Measurements from ENCODE around the gene FGFR3.
A peak's percentile ranks its signal among the peaks of the same experiment; 100 is the strongest.

FGFR3 gene

DNA sequence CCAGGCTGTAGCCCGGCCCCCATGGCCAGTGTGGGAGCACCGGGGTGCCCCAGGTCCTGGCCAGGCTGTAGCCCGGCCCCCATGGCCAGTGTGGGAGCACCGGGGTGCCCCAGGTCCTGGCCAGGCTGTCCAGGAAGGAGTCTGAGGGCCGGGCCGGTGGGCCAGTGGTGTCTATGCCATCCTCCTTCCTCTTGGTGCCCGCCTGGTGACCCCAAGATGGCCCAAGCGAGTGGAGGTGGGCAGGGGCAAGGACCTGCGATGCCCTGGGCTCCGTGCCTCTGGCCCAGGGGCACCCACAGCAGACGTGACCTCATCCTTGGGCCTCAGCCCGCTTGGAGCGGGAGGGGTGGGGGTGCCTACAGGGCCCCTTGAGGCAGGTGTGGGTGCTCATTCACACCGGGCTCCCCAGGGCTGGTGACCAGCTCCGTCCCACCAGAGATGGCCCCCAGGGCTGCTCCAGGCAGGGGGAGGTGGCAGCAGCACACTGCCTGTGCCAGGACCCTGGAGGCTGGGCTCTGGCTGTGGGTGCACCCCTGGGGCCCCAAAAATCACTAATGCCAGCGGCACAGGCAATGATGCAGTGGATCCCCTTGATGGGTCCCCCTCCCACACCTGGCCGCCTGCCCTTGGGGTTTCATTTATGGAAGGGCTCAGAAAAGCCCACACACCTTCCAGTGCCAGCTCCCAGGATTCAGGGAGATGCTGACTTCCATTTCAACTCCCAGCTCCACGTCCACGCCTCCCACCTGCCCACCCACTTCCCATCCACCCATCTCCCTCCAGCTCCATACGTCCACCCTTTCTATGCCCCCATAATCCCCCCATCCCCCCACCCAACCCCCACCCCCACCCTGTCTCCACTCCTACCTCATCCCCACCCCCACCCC is 36.0 kb upstream of the FGFR3 start:
- no peak for DNase-seq (ENCODE audit: low read depth, low spot score)

DNA sequence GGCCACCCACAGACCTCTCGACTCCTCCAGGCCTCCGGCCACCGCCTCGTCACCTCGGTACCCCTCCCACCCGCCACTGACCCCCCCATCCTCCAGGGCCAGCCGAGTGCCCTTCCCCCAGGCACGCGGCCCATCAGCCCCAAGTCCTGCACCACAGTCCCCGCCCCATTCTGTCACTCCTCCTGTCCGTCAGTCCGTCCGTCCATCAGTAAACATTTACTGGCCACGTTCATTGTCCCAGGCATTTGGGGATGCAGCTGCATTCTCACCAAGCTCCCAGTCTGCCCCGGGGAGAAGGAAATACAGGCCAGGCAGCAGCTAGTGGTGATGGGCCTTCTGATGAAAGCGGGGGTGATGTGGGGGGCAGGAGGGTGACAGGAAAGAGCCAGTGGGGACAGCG is 35.3 kb upstream of the FGFR3 start:
- DNase-seq (ENCODE audit: low read depth, low spot score), result no peak

DNA sequence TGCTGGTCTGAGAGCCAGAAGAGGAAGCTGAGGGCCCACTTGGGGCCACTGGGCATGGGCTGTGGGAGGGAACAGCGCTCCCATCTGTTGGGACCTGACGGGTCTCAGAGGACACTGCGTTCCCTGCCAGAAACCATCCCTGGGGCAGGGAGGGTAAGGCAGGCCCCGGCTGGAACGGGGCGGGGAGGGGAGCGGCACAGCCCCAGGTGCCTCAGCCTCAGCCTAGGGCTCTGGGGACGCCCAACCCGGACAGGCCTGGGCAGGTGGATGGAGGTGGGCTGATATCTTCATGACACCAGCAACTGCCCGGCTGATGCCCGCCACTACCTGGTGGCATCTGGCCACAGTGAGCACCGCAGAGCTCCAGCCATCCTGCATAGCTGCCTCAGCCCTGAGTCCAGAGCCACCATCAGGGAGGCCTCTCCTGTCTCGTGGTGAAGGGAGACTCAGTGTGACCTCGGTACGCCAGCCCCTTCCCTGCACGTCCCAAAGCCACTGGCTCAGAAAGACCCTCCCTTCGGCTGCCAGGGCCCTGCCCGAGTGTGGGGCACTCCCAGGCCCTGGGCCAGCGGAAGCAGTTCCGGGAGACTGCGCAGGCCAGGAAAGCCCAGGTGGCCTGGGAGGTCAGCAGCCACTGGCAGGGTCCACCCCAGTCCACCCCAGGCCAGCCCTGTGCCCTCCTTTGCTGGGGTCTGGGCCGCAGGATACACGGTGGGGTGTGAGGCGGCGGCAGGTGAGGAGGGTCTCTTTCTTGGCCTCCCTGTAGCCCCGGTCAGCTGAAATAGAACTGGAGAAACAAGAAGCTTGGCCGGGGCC is 34.6 kb upstream of the FGFR3 start:
- no peak for DNase-seq (ENCODE audit: low read depth, low spot score)

DNA sequence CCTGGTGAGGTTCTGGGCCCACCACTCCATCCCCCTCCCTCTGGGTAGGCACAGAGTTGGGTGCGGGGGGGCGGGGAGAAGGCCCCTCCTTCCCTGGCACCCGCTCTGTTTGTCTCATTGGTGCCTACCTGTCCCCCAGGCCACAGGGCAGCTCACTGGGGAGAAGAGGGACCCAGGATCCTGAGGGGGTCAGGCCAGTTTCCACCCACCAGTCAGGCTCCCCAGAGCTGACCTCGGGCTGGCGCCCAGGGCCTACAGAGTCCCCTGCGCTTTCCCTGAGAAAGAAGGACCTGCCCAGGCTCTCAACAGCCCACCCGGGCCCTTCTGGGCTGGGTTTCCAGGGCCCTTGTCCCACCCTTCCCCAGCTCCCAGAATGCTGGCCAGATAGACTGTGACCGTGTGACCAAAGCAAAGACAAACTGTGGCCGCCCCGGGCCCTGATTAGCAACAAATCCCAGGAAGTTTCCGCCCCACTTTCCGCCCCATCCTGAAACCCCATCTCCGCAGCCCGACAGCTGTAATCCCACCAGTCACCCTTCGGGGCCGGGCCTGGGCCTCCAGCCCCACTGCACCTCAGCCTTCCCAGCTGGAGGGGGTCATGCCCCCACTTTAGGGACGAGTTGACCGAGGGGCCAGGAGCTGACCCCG is 33.8 kb upstream of the FGFR3 start:
- DNase-seq (ENCODE audit: low read depth, low spot score), result no peak

DNA sequence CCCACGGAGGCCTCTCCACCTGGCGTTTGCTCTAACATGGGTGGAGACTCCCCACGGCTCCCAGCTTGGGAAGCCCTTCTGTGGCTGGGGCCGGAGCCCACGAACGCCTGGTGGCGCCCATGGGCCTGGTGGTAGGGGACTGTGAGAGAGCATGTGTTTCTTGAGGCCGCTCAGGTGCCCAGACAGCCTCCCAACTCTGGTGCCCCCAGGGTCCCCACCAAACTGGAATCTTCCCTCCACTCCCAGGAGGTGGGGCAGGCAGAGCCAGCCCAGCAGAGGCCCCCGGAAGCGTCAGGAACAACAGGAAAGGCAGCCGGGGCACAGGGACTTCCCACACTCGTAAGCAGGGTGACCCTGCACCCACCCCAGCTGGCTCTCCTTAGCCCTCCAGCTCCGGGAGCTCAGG is 33.3 kb upstream of the FGFR3 start:
- DNase-seq (ENCODE audit: low read depth, low spot score), result no peak

DNA sequence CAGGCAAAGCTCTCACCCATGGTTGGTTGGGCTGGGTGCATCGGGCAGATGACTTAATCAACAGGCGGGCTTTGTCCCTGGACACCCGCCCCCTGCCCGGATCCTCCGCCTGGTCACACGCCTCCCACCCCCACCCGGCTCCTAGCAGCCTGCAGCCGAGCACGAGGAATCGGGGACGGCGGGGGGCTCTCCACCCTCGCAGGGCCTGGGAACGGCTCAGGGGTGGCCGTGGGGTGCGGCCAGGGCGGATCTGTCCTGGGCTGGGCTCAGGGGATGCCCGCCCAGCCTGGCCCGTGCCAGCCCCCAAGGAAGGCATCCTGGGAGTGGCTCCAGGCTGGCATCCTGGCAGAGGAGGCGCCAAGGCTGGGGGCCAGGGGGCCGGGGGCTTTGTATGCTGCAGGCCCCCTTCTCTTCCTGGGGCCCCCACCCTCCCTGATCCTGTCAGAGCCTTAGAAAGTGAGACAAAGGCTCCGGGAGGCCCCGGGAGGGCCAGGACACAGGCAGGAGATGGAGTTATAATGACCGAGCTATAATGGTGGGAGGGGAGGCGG is 32.5 kb upstream of the FGFR3 start:
- no peak for DNase-seq (ENCODE audit: low read depth, low spot score)

DNA sequence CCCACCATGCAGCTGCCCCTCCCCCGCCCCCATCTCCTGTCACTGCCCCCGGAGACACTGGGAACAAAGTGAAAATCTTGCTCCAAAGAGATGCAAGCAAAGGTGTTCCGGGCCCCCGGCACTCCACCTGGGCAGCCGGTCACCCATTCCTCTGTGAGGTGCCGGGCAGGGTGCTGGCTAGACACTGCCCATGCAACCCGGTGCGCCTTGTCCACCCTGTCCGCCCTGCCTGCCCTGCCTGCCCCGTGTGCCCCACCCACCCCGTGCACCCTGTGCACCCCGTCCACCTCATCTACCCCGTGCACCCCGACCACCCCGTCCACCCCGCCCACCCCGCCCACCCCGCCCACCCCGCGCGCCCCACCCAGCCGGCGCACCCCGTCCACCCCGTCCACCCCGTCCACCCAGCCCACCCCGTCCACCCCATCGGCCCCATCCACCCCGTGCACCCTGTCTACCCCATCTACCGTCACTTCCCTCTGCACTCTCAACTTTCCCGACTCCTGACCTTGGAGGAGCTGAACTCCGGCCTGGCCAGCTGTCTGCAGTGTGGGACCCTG is 31.9 kb upstream of the FGFR3 start:
- no peak for DNase-seq (ENCODE audit: low read depth, low spot score)

DNA sequence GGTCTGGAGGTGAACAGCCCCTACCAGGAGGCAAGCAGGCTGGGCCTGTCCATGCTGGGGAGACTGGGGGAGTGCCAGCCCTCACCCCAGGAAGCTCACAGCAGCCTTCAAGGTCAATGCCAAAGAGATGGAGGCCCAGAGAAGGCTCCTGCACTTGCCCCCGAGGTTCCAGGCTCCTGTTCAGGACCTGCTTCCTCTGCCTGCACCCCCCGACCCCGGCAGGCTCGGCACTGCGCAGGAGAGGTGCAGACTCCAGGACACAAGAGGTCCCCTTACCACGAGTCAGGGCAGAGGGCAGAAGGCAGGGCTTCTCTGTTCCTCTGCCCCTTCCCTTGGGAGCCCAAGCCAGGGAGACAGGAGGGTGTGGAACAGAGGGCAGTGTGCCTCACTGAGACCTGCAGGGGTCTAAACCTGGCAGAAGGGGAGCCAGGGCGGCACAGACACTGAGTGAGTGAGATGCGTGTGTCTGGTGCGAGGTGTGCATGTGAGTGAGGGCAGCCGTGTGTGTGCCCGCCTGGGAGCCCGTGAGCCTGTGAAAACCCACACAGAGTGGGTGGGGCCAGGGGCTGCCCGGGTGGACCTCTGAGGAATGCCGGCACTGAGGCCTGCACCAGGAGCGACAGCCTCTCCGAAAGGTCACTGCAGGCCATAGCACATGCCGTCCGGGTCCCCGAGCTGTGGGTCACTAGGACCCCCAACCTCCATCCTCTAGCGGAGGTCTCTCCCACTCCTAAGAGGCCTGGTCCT is 30.7 kb upstream of the FGFR3 start:
- DNase-seq (ENCODE audit: low read depth, low spot score), result no peak

DNA sequence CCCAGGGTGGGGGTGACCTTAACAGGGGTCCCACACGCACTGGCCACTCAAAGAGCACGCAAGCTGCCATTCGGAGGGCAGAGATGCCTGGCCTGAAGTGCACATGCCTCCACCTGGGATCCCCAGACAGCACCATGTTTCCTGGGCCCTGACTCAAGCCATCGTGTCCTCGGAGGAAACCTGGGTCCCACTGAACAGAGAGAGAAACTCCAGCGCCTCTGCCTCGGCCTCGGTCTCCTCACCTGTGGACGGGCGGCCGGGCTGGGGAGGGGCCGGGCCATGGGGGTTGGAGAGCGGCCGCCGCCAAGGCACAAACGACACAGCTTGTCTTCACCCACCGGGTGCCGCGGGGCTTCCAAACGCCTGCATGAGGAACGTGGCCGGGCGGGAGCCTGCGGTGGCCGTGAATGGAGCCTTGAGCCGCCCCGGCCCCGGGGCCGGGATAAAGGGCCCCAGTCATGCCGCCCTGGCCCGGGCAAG is 30.0 kb upstream of the FGFR3 start:
- DNase-seq (ENCODE audit: low read depth, low spot score), result no peak

DNA sequence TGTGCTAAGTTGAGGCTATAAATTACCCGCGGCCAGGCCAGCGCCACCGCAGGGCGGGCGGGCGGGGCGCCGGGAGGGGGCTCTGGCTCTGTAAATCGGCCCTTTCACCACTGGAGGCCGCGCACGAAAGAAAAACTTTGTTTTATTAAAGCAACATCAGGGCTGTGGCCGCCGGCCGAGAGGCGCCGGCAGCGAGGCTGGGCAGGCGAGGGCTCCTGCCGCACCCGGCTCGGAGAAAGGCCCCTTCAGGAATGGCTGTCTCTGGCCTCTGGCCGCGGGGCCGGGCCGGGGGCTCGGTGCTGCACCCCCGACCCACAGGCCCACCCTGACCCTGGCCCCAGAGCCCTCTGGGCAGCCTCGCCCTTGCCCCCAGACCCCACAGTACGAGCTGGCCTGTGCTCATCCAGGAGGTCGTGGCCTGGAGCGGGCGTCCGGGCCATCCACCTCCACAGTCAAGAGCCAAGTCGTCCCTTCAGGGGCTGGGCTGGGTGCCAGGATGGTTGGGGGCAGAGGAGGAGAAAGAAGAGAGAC is 29.5 kb upstream of the FGFR3 start:
- peak; percentile 17 for DNase-seq (ENCODE audit: low read depth, low spot score)

DNA sequence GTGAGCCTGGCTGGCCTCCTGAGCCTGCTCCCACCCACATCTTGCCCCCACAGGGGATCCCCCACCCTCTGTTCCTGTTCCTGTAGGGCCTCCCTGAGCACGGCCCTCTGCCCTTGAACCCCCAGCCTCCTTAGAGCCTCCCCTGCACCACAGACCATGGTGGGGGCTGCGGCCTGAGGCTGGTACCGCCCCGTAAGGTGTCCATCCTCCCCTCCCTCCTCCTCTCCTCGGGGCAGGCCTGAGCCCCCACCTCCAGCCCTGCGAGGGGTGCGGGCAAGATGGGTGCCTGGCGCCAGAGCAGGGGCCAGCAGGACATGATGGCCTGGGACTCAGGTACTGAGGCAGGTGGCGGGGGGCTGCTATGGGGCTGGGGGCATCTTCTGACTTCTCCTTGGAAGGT is 28.4 kb upstream of the FGFR3 start:
- DNase-seq (ENCODE audit: low read depth, low spot score), result no peak

DNA sequence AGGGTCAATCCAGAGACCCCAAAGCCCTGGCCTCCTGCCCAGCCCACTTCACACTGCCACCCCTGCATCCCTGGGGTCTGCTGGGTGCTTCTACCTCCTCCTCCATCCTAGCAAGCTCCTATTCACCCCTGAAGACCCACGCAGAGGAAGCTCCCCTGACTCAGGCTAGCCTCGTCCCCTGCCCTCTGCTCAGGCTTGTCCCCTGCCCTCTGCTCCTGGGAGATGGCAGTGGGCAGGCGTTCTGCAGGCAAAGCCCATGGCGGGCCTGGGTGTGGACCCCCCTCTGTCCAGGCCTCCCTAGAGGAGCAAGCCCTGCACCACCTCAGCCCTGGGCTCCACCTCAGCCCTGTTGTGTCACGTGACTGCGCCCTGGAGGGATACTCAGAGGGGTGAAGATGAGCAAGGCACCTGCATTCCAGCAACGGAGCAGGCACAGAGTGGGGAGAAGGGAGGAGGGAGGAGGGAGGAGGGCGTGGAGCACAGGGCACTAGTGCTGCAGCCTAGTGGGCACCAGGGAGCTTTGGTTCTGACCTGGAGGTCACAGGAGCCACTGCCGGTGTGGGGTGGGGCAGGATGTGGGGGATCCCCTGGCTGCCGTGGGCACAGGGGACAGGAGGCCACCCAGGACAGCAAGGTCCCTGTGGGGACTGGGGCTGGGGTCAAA is 27.6 kb upstream of the FGFR3 start:
- DNase-seq (ENCODE audit: low read depth, low spot score), result no peak

DNA sequence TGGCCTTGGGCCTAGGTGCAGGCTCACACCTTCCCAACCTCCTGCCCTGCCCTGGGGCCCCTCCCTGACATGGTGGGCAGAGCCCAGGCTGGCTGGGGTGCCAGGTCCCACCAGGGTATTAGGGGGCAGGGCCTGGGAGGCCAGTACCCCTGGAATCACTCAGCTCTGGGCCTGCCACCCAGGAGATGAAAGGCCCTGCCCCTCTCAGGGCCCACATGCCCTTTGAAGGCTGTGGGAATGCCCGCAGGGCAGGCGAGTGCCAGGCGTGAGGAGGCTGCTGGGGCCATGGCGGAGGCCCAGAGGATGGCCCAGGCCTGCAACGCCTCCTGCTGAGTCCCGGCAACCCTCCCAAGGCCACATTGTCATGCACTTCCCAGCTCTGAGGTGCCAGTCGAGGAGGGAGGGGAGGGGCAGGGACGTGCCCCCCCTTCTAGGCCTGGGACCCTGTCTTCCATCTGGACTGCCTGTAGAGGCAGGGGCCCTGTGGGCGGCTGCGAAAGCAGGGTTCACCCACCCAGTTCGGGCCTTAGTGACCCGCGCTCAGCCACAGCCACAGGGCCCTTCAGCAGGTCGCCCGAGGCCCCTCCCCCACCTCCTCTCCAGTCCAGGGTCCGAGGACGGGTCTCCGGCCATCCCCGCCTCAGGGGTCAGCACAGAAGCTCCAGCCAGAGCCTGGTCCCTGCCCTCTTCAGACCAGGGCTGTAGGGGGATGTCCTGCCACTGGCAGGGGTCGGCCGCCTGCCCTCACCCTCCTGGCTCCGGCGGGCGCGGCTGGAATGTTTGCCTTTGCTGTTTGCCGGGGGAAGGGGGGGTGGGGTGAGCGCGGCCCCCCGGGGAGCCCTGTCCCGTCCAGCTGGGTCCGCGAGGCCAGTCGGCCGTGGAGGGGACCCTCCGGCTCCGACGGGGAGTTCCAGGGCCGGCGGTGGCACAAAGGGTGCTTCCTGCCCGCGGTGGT is 26.7 kb upstream of the FGFR3 start:
- DNase-seq (ENCODE audit: low read depth, low spot score), result no peak

DNA sequence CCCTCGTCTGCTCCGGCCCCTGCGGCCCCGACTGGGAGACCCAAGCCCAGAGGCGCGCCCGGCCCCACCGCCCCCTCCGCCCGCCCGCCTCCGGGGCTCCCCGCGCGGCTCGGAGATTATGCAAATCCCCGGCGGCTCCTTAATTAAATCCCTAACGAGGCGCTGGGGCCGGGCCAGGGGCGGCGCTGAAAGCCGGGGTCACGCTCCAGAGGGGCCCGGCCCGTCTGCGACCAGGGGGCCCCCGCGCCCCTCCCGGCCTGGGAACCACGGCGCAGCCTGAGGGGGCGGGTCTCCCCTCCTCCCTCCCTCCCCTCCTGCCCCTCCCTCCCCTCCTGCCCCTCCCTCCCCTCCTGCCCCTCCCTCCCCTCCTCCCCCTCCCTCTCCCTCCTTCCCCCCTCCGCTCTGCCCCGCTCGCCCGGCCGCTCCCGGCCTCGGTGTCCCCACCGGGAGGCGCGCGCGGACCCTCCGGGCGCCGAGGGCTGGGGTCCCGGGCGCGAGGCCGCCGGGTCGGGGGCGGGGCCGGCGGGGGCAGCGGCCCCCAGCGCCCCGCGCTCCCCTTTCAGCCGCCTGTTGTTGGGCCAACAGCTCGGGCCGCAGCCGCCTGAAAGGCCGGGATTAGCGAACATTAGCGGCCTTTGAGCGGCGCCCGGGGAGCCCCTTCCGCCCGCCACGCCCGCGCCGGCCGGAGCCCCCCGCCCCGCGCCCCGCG is 25.9 kb upstream of the FGFR3 start:
- DNase-seq (ENCODE audit: low read depth, low spot score), result no peak

DNA sequence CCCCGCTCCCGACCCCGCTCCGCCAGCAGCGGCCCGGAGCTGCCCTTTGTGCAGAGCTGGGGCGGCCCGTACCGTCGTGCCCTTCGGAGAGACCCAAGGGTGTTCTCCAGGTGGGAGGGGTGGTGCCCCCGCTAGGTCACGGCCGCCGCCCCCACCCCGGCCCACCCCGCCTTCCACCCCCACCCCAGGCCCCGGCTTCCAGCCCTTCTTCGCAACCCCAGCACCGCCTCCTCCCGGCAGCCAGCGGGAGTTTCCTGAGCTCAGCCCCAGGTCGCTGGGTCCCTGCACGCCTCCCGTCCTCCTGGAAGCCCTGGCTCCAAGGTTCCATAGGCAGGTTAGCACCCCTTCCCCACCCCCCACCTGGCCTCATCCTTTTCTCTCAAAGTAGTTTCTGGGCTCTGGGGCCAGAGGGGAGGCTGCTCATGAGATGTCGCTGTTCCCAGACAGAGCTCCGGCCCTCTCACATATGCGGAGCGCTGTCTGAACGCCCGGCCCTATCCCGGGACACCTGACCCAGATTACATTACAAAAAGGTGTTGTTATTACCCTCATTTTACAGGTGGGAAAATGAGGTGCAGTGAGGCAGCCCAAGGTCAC is 25.2 kb upstream of the FGFR3 start:
- no peak for DNase-seq (ENCODE audit: low read depth, low spot score)

DNA sequence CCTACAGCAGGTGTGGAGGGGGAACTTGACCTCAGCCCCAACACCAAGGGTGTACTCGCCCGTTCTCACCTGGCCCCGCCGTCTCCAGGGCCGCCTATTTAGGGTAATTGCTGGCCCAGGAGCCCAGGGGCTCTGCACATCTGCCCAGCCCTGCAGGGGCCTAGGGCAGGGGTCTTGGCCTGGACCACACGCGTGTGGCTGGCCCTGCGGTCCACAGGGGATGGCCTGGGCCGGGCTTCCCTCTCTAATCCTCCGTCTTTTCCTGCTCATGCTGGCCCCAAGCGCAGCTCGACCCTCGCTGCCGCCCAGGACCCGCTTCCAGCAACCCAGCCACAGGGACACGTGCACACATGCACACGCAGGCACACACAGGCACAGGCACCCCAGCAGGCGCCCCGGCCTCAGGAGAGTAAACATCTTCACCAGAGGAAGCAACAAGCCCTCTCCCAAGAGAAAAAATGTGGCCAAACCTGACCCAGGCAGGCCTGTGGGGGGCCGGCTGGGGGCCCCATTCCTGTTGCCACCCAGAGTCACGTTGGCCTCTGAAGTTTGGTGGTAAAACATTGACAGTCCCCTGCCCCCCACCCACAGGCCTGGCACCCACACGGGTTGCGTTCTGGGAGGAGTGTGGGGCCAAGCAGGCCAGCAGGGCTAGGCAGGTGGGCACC is 24.6 kb upstream of the FGFR3 start:
- DNase-seq (ENCODE audit: low read depth, low spot score), result no peak

DNA sequence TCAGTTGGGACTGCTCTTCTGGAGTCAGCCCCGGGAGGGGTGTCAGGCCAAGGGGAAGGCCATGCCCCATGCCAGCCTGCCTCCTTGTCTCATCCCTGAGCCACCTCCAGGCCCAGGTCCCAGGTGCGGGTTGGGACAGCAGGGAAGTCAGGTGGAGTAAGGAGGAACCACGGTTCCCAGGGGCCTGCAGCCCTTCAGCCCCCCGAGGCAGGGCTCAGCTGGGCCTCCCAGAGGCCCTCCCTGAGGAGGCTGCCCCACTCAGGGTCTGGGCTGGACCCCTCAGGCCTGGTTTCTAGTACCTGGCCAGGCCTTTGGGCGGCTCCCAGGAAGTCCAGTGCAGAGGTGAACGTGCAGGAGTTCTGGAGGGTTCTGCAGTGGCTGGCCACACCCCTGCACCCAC is 23.4 kb upstream of the FGFR3 start:
- no peak for DNase-seq (ENCODE audit: low read depth, low spot score)

All from smooth muscle cell of the brain vasculature (primary cell).